GM21528 (cell line): Measurements from ENCODE around the gene TMEM154.

ENCODE experiments used
- ATAC-seq: cut with Tn5 transposase; IDR thresholded peaks from one replicate; pipeline ENCODE4 v1.9.1; 2021; ENCODE audit warnings: mild to moderate bottlenecking, moderate library complexity; ENCODE audit not compliant: unreplicated experiment, low FRiP score

The TMEM154 gene

DNA sequence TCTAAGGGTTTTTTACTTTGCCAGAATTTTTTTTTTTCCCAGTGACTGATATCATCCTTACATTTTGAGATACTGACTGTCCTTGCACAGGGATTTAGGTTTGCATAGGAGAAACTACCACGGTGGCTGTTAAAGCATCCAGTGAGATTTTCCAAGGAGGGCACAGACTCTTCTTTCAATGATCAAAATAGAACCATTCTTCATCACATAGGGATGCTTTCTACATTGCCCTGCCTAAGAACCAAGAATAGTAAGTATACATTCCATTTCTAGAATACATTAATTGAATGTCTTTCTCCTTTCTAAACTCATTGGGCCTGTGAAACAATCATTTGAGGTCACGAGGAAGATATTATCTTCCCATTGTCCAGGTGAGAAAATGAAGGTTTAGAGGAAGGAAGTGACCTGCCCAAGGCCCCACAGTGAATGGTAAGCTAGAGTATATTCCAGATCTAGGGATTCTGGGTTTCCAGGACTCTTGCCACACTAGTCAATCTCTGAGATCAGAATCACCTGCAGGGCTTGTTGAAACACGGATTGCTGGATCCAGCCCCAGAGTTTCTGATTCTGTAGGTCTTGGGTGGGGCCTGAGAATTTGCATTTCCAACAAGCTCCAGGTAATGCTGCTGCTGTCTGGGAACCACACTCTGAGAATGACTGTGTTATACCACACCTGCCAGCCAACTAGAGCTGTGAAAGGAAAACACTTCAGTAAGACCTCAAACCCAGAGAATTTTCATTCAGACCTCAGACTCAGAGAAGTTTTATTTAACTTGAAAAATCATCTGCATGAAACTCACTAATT is 17.7 kb upstream of the TMEM154 start:
- peak; percentile 16 for ATAC-seq

DNA sequence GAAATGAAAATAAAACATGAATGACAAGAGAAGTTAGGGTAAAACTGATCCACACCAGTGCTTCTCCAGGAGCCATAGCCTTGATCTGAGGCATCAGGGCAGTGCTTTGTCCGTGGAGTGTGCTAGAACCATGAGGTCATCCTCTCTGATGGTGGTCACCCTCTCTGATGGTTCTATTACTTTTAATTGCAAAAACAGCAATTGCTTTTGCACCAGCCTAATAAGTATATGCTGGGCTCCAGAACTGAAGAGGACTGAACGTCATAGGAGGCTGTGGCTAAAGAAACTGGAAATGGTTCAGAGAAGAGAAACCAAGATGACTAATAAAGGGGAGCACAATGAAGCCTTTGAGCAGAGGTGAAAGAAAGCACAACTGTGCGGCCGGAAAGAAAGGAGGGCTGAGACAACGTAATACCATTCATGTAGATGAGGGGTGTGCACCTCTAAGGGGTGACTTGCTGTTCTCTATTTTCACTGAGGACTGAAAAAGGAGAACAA is 17.0 kb upstream of the TMEM154 start:
- ATAC-seq, result peak; percentile 100

DNA sequence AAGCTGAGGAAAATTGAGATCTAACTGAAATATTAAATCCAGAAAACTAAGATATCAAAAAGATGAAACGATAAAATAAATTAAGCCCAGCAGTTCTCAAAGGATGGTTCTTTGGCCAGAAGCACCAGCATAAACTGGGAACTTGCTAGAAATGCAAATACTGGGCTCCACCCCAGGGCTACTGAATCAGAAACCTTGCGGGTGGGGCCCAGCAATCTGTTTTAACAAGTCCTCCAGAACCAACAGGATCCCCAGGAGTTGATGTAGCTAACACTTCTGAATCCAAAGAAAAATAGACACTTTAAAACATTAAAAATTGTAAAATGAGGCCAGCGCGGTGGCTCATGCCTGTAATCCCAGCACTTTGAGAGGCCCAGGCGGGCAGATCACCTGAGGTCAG is 14.1 kb upstream of the TMEM154 start:
- ATAC-seq, result no peak

DNA sequence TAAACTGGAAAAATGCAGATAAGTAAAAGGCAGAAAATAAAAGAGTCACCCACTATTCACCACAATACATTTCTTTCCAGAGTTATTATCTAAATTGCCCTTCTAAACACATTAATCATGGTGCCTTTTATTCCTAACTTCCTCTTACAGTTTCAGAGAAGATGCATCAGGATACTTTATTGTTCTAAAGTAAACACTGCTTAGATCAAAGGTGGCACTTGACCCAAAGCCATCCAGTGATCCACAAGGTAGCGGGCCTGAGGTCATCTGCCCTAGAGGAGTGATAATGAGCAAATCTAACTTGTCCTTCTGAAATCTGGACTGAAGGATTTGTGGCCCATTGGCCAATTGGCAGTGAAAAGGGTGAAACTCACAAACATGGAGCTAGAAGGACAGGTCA is 12.0 kb upstream of the TMEM154 start:
- ATAC-seq, result no peak

DNA sequence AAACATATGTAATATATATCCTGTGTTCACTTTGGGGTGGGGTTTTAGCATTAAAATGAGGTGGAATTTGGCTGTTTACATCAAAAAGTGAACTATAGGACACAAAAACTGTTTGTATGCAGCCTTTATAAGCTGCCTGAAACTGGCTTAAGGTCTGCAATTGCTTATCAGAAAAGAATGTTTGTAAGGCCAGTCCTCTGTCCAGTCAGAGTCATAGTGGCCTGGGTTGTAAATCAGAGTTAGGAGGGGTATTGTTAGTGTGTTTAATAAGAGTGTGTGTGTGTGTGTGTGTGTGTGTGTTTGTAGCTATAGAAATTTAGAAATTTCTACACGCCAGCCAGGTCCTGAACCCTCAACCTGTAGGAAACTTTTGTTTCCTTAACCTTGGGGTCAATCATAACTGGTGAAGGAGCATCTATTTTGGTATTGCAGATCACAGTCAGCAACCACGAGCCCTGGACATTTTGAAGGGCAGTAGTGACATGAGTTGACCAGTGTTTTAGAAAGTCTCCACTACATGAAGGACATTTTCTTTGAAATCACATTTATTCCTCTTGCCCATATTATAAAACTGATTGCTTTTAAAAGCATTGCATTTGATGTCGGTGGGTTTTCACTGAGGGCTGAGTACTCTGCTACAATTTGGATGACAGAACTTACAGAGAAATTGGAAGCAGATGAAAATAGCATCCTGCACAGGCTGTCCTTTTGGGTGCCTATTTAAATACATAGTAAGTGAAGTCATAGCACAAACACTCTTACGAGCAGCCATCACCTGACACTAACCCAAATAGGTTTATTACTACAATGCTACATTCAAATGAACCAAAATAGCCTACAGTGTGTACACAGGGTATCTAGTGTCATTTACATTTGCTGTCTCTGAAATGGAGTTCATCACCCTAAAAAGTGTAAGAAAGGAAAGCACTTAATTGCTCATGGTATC is 11.2 kb upstream of the TMEM154 start:
- no peak for ATAC-seq

DNA sequence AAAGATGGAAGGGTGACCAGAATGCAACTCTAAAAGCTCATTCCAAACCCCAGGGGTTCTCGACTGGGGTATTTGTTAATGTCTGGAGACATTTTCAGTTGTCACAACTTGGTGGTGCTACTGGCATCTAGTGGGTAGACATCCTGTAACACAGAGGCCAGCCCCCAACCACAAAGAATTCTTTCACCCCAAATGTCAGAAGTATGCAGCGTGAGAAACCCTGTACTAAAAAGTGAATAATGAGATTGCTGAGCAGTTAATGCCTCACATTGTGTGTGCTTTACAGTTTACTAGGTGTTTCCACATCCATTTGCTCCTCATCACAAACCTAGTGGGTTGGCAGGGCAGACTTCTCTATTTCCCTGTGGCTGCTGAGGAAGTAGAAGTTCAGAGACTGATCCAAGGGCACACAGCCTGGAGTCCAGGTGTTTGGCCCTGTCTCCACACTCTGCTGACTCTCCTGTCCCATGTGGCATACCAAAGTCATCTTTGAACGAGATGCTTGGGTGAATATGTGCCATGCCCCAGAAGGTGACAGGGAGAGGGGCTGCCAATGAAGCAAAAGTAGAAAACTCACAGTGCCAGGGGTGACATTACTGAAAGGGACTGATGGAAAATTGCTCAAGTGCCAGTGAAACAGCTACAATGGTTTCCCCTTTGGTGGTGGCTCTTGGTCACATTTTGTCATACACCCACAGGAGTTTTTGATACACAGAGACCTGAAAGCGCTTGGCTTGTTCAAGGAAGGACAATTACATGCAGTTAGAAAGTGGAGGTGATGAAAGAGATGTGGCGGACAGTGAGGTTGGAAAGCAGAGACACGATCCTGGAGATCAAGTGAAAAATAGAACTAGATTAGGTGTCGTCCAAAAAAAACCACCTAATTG is 10.1 kb upstream of the TMEM154 start:
- ATAC-seq, result no peak

DNA sequence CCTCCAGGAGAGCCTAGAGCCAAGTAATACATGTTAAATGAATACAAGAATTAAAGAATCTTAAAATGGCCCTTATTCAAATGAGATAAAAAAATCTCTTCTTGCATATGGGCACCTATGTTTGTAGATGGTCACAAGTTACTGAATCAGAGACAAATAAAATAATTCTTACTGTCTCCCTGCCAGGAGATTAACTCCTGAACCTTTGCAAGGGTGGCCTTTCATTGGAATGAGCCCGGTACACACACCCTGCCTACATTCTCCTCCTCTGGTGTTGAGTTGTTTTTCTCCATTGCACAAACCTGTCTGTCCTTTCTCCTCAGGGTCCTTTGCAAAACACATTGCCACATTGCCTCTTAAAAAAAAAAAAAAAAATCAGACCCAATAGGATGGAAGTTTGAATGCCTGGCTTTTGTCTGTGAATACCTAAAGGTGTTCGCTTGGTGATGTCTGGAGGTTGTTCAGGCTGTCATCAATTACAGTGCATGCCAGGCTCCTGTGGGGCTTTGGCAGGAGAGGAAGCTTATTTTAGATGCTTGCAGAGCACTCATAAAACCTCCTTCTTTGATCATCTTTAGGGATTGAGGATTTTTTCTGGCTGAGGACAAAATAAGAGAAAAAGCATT is 8.3 kb upstream of the TMEM154 start:
- ATAC-seq, result no peak

DNA sequence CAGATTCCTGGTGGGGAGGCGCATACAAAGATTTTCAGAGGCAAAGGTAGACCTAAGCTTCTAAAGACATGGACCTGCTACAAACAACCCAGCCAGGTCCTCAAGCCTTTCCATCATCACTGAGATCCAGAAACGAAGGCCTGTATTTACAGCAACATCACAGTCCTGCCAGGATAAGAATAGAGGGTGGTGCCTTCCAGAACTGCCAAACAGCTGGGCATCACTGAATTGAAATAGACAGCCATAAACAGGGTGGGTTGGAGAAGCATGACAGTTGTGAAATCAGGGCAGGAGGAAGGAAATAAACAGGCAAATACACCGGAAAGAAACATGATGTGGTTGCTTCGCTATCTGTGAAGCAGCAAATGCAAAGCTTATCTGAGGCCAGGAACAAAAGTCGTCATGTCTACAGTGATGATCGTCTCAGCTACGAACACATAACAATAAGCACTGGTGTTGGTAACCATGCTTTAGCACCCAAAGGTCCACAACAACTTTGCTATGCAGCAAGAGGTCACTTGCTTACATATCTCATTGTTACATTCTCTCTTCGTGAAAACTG is 6.7 kb upstream of the TMEM154 start:
- no peak for ATAC-seq

DNA sequence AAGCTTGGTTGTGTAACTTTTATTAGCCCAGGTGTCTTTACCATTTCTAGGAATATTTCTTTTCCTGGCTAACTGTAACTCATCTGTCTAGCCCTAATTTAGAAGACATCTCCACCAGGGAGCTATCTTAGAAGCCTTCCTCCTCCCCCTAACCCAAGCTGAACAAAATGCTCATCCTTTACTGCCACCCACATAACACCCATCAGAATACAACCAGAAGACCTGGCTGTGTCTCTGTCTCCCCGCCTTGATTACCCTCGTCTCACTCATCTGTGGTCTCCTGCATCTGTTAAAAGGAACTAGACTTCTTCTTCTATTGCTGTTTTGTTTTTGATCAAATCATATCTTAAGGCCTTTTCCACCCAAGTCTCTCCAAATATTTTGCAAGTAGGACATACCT is 4.8 kb upstream of the TMEM154 start:
- no peak for ATAC-seq

DNA sequence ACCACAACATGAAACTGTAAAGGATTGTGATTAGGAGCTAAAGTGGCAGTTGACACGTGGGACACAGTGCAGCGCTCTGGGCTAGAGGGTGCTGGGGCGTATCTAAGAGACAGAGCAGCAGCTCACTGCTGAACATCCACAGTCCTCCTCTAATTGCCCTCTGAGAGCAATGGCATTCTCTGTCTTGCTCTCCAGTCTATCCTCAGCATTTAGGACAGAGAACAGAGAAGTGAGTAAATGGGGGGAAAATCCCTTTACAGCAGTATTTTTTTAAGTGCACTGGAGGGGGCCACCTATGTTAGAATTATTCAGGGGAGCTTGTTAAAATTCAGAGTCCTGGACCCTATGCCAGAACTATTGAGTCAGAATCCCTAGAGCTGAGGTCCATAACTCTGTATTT is 4.2 kb upstream of the TMEM154 start:
- ATAC-seq, result no peak

DNA sequence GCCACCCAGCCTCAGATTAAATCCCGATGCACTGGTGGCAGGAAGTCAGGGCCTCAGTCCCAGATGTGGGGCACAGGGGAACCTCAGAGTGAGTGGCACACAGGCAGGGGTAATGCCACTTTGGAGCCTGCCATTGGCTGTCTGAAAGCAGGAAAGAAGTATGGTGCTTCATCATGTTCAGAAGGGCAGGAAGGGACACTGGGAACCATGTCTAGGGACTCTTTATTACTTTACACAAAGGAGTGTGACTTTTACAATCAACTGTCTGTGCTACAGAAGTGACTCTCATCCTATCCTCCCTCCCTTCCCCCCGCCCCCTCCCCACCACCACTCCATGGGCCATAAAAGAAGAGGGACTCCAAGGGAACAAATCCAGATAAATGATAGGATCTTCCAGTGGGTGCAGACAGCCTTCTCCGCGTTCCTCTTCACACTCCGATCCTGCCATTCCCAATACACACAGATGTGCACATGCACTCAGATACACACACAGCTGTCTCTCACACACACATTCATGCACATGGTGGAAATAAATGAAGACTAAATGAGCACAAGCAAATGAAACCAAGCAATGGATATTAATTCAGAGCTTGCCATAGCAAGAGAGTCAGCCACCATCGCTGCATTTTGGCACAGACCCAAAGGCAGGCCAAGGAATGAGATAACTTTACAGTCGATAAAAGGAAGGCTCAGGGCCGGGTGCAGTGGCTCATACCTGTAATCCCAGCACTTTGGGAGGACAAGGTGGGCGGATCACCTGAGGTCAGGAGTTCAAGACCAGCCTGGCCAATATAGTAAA is 2.5 kb upstream of the TMEM154 start:
- ATAC-seq, result no peak

DNA sequence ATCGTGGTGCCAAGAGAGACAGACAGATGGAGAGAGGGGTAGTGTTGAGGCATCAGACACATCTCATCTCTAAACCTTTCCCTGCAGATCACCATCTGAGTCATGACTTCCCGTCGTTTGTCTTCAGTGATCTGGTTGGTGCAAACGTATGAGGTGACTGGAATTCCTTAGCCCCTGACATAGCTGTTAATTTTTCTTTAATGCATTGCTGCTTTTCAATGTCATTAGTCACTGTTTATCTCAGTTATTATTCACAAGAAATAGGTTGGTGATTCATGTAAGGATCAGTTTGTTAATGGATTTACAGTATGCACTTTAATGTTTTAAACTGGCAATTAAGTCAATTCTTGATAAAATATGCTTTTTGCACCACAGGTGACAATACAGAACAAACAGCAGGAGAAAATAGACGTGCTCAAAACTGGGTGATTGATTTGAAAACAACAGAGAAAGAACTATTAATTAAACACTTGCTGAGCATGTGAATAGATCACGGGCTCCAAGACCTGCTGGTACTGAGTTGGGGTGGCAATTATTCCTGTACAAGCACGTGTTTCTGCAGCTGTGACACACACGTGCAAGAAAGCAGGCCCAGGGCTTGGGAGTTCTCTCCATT is 1.3 kb upstream of the TMEM154 start:
- no peak for ATAC-seq

DNA sequence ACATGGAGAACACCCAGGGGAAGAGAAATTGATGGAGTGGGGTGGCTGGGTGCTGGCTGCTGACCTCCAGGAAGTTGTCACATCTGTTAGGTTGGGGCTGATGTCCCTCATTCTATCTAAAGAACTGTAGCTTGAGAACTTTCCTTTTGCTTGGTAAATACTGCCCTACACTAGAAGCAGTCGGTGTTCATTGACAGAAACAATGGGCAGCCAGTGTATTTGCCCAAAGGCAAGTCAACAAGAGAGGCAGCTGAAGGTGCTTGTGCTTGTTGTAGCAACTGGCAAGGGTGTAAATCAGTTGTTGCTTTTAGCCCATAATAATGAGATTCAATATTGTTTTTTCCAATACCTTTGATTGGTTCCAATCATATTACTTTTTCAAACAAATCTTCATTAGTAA is 956 bp downstream of the TMEM154 start:
- no peak for ATAC-seq

DNA sequence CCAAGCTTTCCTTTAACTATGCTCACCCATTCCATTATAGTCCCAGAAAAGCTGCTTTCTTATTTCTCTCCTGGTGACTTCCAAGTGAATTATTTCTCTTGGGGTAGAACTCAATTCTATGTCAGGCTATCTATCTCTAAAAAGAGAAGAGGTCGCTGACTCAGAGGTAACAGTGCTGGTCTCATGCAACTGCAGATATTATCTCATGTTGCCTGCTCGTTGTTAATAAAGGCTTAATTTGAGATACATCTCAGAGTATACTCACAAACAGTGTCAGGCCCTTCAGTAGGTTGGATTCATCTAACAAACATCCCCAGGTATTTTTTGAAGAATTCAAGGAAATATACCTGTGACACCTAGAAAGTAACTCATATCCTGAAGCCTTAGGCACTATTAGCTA is 2.7 kb downstream of the TMEM154 start:
- ATAC-seq, result no peak

DNA sequence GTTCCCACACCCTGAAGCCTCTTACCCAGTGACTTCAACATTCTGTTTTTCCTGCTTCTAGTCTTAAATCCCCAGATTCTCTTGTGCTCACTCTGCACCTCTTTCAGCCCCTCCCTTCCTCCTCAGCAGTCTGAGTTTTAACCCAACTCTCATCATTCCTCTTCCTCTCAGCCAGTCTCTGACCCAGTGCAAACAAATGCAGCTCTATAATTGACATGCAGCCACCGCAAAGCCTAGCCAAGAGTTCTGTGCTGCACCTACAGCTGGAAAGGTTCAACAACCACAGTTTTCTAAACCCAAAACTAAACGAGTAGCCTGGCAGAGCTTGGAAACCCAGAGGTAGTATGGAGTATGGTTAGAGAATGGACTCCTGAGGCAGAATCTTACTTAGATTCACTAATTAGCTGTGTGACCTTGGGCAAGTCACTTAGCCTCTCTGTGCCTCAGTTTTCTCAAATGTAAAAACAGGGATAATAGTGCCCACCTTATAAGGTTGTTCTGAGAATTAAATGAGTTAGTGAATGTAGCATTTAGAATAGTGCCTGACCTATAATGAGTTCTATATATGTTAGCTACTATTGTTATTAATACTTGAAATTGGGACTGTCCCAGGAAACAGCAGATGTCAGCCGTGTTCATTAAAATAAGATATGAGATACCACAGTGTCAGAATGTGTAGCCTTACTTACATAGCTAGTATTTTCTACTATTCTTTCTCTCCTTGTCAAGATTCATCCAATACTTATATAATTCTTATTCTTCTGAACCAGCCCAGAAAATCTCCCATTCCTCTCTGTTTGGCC is 3.5 kb downstream of the TMEM154 start:
- peak; percentile 43 for ATAC-seq

DNA sequence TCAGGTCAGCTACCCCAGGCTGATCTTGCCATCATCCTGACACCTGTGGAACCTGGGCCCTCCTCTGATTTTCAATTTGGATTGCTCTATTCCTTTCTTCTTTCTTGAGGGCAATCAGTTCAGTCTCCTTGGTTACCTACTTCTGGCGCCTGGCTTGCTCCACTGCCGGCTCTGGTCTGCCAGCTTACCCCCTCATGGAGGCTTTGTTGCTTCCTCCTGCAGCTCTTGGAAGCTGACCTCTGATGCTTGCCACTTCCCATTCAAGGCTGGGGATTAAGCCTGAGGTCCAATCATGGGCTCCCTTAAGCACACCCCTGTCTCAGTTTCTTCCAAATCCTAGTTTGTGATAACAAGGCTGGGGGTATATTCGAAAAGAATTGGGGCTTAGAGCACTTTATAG is 5.4 kb downstream of the TMEM154 start:
- ATAC-seq, result no peak

DNA sequence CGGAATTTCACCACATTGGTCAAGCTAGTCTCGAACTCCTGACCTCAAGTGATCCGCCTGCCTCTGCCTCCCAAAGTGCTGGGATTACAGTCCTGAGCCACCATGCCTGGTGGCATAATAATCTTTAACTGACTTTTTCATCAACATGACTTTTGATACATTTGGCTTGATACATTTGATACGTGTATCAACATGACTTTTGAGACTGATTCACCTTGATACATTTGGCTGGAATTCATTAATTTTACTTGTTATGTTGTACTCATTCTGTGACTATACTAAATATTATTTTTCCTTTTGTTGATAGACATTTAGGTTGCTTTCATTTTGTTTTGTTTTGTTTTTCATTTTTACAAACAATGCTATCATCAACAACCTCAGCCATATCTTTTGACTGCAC is 6.3 kb downstream of the TMEM154 start:
- no peak for ATAC-seq
